Measurements from ENCODE around the gene RIC3.

DNA sequence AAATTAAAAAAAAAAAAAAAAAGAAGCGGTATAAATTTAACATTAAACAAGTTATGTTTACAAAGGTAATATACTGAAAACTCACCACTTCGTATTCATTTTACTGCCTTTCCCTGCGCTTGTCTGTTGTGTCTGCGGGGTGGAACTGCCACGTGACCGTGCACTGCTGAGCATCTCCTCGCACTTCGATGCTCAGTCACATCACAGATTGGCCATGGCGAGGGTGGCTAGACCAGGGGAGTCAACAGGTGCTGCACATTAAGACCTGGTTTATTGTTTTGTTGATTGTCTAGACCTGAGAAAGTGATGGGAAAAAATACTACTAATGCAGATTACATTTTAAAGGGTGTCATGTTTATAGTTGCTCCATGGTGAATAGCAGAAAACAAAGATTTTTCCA lies 110.6 kb downstream of the RIC3 start:
- TF ChIP-seq CTCF (conservative IDR thresholded peaks at IDR 0.05; ENCODE audit: low read depth, low read length) = no peak
- no peak for TF ChIP-seq EZH2 (IDR thresholded peaks at IDR 0.05; ENCODE audit: low read length, unreplicated experiment)
